Fibroblast of skin of back (primary cell): ENCODE measurements around the gene RBFOX2.
"Not testable (repeated sequence)": the region's sequence is repeated elsewhere in the genome, so short reads cannot be mapped to it uniquely, and the experiment has no call there.

Source experiments
- DNase-seq: peaks from one replicate; pipeline ENCODE4 v3.0.0-alpha.2; 2013

Gene RBFOX2

DNA sequence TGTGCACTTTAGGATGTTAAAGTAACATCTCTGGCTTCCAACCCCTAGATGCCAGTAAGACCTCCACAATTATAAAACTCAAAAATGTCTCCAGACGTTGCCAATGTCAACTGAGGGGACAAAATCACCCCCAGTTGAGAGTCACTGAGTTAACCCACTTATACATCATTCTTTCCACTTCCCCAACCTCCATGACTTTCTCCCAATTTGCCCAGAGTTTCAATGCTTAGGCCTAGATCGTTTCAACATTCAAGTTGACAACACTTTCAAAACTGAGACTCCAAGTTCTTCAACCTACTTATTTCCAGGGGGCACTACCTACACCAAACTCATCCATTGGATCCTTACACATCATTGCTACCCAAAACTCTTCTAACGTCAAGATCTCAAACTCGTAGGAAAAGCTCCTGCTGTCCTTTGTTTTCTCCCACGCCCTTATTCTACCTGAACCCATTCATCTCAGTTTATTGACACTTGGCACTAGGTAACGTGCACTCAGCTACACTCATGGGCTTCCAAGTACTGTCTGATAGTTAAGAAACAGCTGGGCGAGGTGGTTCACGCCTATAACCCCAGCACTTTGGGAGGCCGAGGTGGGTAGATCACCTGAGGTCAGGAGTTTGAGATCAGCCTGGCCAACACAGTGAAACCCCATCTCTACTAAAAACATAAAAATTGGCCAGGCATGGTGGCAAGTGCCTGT lies 24.5 kb downstream of the RBFOX2 start:
- DNase-seq, result no peak

DNA sequence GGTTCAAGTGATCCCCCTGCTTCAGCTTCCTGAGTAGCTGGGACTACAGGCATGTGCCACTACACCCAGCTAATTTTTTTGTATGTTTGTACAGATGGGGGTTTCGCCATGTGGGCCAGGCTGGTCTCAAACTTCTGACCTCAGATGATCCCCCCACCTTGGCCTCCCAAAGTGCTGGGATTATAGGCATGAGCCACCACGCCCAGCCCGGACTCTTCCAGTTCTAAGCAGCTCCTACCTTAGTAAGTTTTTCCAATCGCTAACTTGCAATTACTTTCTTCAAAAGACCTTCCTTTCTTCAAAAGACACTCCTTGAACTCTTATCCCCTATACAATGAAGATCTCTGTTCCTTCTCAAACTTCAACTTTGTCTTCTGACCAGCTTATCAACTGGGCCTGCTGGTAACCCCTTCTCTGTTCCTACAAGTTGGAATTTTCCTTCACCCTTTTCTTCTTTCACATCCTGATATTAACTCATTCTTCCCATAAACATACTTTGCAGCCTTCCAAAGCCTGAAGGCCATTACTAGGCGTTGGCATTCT lies 25.8 kb downstream of the RBFOX2 start:
- no peak for DNase-seq

DNA sequence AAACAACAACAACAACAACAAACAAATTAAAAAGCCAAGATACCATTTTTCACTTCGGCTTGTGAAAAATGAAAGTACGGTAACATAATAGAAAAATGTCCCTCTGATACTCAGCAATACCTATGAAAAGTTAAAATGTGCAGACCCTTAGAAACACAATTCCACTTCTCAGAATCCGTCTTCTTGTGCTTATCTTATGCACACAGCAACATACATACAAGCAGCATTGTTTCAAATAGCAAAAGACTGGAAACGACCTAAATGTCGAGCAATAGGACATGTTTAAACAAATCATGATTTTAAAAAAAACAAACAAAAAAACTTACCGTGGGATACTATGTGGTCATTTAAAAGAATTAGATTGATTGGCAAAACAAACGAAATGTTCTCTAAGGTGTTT lies 26.5 kb downstream of the RBFOX2 start:
- DNase-seq, result no peak

DNA sequence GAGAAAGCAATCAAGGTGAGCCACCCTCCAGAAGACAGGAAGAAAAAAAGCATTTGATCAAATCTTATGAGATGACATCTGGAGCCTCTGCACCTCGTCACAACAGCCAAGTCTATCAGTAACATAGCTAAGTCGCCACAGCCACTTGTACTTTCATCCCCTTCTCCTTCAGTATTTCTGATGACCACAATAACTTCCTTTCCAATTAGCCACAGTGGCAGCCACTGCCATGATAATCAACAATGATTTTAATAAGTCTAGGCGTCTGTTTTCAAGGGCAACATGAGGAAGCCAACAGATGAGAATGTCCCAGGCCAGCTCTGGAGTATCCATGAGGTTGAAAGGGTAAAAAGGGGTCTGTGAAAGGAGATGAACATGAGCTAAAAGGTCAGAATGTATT lies 29.9 kb downstream of the RBFOX2 start:
- no peak for DNase-seq

DNA sequence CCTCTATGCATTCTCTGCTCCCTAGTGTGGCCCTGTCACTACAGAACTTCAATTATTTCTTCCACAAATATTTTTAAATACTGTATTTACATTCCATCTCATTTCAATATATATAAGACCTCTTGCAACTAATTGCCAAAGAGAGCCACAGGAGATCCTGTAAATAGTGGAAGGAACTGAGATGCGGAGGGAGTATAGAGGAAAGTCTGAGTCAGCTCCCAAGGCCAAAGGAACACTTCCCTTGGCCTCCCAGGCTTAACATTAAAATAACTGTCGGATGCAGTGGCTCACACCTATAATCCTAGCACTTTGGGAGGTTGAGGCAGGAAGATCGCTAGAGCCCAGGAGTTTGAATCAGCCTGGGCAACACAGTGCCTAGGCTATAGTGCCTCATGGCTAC lies 31.2 kb downstream of the RBFOX2 start:
- peak; percentile 55 for DNase-seq

DNA sequence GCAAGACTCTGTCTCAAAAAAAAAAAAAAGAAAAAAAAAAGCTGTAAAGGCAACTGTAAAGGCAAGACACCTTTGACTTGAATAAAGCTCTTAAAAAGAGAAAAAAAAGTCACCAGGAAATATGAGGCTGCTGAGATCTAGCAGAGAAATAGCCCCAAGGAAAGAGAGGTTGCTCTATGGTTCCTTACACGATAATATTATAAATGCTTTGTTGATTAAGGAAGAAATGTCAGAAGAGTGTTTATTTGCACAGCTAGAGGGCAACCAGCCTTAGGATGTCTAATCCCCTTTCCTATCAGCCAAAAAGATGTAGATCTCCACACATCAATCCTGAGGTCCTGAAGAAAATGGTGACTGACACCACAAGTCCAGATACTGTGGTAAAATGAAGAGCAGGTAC lies 32.0 kb downstream of the RBFOX2 start:
- DNase-seq, result no peak

DNA sequence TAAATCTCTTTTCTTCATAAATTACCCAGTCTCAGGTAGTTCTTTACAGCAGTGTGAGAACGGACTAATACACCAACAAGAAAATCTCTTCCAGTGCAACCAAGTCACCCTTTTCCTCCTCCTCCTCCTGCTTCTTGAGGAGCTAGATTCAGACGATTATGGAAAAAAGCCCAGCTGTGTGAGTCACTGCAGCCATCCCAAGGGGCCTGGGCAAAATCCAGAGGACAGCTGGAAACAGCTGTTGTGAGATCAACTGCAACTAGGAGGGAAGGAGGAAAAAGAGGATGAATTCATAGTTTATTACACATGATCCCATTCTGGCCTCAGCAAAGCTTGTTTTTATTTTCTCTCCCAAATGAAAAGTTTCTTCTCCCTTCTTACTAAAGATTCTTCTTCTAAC lies 32.9 kb downstream of the RBFOX2 start:
- peak; percentile 96 for DNase-seq

DNA sequence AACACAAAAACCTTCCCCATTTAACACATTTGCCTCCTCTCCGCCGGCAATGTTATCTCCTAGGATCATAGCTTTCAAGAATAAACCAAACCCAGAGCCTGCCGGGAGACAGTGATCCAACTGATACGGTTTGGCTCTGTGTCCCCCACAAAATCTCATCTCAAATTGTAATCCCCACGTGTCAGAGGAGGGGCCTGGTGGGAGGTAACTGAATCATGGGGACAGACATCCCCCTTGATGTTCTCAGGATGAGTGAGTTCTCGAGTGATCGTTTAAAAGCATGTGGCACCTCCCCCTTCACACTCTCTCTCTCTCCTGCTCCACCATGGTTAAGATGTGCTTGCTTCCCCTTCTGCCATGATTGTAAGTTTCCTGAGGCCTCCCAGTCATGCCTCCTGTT lies 33.3 kb downstream of the RBFOX2 start:
- peak; percentile 71 for DNase-seq

DNA sequence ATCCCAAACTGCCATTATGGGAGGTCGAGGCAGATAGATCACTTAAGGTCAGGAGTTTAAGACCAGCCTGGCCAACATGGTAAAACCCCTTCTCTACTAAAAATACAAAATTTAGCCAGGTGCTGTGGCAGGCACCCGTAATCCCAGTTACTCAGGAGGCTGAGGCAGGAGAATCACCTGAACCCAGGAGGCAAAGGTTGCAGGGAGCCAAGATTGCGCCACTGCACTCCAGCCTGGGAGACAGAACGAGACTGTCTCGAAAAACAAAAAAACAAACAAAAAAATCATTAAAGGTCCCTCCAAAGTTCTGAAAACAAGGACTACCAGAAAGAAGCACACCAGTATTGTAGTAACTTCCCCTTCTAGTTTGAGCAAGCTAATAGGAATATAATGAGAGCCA lies 34.9 kb downstream of the RBFOX2 start:
- not testable (repeated sequence) for DNase-seq

DNA sequence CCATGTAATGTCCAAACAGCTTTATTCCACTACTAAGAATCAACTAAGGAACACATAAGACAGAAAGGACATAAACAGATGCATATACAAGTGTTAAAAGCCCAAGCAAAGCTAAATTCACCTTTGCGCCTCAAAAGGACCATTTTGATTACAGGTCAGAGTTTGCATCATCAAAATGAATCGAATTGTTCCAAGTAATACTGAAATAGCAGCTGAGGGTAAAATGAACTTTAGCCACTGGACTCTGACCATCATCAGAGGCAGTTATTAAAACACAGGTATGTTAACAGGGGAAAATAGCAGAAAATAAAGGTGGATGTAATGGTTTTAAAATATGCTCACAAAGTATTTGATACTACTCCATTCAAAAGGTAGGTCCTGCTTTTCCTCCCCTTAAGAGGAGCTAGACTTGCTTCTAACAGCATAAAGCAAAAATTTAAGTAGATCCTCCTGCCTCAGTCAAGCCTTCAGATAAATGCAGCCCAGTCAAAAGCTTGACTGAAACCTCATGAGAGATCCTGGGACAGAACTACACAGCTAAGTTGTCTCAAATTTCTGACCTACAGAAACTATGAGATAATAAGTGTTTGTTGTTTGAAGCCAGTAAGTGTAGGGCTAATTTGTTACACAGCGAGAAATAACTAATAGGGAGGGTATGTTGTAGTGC lies 35.4 kb downstream of the RBFOX2 start:
- no peak for DNase-seq

DNA sequence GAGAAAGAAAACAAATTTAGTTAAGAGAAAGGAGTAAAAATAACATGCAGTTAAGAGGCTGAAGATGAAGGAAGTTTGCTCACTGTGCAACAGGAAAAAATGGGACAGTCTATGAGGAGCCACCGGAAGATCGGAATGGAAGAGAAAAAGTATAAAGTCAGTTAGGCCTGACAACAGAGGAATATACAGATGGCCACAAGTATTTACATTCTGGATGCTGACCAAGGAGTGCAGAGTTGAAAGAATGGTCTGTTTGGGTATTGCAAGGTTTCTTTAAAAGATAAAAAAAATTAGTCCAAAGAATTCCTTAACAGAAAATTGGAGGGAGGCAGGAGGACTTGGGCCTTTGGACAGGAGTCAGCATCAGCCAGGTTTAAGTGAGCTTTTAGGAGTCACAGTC lies 37.5 kb downstream of the RBFOX2 start:
- peak; percentile 35 for DNase-seq

DNA sequence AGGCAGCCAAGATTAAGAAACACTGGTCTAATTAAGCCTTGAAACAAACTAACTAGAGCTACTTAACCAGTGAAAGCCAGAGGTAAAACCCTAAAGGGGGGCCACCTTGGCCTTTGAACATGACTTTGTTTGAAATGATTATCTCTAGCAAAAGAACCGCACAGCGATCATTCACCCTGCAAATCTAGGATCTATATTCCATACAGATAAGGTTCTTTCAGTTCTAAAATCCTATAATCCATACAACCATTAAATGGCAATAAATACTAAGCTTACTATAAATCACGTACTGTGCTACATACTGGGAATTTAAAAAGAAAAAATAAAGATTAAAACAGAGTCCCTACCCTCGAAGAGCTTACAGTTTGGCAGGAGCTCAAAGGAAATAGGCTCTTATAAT lies 40.6 kb downstream of the RBFOX2 start:
- DNase-seq, result no peak

DNA sequence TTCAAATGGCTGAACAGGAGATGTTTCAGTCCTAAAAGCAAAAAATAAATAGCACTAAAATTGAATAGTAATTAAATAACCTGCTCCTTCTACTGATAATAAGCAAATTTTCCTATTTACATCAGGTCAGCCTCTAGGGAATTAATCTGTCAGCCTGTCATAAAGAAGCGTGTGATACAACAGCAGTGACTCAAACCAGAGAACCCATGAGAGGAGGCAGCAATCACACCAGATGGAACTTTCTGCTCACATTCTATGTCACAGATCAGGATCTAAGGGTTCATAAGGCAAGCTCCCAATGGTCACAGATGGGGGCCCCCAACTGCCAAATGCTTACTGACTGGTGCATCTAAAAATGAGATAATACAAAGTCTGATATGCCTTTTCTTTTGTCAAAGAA lies 41.1 kb downstream of the RBFOX2 start:
- DNase-seq, result peak; percentile 45

DNA sequence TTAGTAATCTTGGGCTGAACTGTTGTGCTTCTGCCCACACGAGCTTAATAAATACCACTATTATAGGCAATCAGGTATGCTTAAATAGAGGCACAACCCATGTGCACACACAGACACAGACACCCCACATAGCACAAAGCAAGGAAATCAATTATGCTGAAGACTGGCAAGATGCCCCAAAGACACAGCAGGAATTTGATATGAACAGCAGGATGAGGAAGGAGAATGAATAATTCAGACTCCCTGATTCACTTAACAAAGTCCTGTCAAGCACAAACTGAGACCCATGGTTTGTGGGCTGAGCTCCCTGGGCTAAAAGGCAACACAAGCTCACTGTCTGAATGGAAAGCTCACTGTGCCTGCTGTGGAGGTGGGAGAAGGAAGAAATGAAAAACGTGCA lies 42.5 kb downstream of the RBFOX2 start:
- DNase-seq, result peak; percentile 53

DNA sequence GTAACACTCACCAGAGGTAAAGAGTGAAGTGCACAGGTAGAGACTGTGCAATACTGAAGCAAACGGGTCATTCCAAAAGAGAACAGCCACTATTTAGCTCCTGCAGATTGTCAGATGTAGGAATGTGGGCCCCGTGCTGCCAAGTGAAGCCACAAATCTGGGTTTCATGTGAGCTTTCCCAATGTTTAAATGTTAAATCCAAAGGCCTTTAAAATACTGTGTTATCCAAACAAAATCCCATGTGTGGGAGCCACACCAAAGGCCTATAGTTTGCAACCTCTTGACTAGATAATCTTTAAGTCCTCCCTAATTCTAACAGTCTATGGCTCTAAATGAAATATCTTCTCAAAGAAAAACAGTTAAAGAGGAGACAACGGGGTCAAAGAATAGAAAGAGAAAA lies 43.3 kb downstream of the RBFOX2 start:
- no peak for DNase-seq

DNA sequence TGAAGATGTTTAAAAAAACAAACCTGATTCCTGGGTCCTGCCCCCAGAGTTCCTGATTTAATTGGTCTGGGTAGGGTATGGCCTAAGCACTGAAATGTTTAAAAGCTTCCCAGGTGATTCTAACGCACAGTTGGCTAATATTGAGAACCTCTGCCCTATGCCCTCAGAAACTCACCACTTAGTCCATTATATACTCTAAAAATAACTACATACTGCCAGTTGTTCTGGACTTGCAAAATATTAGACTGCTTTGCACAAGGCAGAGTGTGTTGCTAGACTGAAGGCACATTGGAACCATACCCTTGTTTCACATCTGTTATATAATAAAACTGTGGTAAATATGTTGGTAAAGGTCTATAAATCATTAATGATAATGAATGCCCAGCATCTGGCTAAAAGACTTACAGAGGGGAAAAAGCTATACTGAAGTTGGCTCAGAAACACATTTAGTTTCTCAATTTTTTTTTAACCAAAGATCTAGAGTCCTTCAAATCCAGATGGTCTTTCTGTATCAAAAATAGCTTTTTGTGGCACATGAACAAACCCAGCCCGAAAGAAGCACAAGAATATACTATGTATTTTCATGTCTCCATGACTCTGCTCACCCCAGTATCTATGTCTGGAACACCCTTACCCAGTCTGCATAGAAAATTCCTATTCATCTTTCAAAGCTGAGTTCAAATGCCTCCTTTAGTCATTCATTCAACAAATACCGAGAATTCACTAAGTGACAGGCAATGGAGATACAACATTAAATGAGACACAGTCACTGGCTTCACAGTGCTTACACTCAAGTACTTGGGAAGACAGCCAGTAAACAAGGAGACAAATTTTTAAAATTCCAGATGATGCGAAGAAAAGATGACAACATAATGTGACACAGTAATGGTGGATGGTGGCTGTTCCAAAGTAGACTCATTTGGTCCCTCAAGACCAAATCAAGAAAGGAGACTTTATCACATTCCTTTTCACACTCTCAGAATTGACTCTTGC lies 44.1 kb downstream of the RBFOX2 start:
- DNase-seq, result peak; percentile 70

DNA sequence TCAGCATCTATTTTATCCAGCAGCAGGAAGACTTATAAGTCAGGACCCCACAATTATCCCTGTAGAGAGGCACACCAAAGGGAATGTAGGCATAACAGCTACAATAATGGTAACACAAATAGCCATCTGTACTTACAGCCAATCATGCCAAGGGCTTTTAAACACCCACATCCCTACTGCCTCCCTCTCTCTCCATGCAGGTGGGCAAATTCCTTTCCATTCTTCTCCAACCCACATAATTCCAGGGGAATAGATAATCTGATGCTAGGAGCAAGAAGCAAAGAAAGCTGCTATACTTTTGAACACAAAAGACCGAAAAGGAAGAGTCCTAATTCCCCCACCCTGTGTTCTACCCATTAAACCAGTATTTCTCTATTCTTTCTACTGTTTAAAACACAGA lies 46.7 kb downstream of the RBFOX2 start:
- no peak for DNase-seq

DNA sequence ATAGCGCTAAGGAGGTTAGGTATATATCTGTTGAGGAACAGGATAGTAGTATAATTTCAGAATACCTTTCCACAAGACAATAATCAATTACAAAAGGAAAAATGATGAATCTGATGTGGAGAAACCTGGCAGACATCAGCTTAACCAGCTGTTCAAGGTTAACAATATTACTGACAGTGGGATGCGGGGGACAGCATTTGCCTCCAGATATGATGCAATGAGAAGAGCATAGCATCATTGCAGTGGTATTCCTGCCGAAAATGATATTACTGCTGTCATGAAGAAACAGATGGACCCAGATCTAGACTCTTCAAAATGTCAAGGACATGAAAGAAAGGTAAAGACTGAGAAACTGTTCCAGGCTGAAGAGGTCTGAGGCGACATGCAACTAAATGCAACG lies 49.7 kb downstream of the RBFOX2 start:
- DNase-seq, result no peak

DNA sequence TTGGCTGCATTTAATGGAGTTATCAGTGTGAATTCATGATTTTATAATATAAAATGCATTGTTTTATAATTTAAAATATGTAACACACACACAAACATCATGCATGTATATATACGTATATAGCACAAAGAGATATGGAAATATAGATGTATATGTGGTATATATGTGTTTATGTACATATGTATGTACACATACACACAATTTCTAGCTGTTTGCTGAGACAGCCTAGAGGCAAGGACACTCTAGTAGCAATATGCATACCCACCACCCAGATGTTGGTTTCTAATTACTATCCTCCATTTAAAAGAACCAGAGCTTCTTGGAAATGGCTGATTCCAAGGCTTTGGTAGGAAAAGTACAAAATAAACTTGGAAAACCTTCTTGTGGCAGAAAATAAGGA lies 50.4 kb downstream of the RBFOX2 start:
- no peak for DNase-seq

DNA sequence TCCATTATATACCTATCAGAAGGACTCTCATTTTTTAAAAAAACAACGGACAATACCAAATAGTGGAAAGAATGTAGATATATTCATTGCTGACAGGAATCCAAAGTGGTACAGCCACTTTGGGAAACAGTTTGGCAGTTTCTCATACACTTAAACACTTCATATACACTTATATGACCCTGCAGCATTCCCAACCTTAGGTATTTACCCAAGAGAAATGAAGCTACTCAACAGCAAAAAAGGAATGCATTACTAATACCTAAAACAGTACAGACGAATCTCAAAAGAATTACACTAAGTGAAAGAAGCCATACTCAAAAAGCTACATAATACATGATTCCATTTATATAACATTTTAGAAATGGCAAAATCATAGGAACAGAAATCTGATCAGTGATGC lies 51.5 kb downstream of the RBFOX2 start:
- DNase-seq, result peak; percentile 95

DNA sequence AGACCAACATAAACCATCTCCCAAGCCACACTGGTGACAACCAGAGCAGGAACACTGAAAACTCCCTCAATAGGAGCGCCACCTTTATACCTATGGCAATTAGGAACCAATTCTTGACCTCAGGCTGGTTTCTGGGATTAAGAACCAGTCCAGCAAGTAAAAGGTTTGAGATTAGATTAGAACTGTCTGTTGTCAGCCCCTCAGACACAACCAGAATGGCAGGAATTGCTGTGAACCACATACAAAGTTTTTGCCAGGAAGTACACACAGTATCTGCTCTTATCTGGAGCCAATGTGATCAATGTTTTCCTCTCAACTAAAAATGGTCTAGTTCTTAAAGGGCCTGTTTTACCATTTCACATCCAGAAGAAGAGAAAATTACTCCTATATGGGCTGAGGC lies 55.2 kb downstream of the RBFOX2 start:
- DNase-seq, result no peak

DNA sequence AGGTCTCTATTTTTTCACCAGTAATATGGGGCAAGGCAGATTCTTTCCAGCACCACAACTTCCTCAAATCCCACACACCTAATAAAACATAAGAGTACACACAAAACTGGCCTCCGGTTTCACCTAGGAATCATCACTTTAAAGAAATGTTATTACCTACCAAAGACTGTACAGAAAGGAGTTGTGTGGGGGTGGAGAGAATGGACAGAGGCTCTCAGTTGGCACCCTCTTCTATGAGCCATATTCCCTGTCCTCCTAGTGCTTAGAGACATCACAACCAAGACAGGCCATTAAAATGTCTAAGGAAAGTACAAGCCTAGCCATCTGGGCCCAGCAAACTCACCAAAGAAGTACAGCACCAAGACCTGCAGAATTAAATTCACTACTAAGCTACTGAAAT lies 56.1 kb downstream of the RBFOX2 start:
- DNase-seq, result no peak

DNA sequence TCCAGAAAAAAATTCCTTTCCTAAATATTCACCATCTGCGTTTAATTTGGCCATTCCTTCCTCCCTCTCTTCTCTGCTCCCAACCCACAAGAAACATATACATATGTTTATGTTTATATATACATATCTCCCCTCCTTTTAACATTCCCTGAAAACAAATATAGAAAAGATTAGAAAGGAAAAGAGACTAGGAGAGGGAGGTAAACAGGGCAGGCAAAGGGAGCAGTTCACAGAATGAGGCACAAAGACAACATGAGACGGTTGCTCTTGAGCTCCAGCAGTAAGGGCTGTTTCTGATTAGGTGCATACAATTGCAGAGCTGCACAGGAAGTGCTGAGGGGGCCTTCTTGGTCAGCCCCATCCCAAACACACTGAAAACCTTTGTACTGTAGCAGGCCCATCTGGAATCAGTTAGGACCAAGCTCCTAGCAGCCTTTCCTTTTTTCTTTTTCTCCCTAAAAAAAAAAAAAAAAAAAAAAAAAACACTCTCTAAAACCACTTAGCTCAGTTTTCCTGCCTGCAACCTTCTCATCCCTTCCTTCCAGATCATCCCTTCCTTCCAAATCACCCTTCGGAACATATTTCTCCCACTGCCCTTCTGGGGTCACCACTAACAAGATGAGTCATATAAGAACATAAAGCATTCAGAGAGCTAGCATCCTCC lies 57.0 kb downstream of the RBFOX2 start:
- DNase-seq, result peak; percentile 96
